AG04450 (cell line): ENCODE data around the gene CDK6. TPM values are rescaled to one million over a fixed set of nuclear protein-coding genes. Genes with fewer than 3 reads are reported as not detected.

Source experiments
- CTCF ChIA-PET: fragments of 300-600, 350-600 bp; formaldehyde crosslinking; extraction: SDS; loops from one replicate; lab custom pipeline; 2022; ENCODE audit warnings: antibody characterized with exemption, inconsistent platforms; lab: Charles Lee
- POLR2A ChIA-PET: fragments of 350-600 bp; formaldehyde crosslinking; extraction: SDS; loops from one replicate; lab custom pipeline; 2021; ENCODE audit warnings: antibody characterized with exemption, inconsistent platforms; lab: Yijun Ruan, JAX
- DNase-seq: peaks from one replicate; pipeline ENCODE4 v3.0.0-alpha.2; 2011; ENCODE audit warnings: low read depth, low spot score
- H3K27ac ChIP-seq: one replicate; pipeline ENCODE4 v1.5.1; 2012; ENCODE audit warnings: low read depth, low read length, control low read depth
- H3K27me3 ChIP-seq: one replicate; pipeline ENCODE4 v1.6.0; 2012; ENCODE audit warnings: low read length; ENCODE audit not compliant: control insufficient read depth, insufficient read depth
- H3K4me3 ChIP-seq: 2 replicates; pipeline ENCODE4 v1.5.1; 2011; ENCODE audit warnings: mild to moderate bottlenecking, low read depth, low read length, control low read depth
- H3K9me3 ChIP-seq: 2 replicates; pipeline ENCODE4 v1.5.1; 2012; ENCODE audit warnings: low read length; ENCODE audit not compliant: control insufficient read depth, insufficient read depth
- polyA plus RNA-seq: library from polyadenylated mRNA; depleted of rRNA; stranded (reverse); fragments of >200 nt; gene quantifications from 2 replicates; pipeline ENCODE4 v1.2.3, GENCODE V29; 2011
- TF ChIP-seq, protein P1 (sequence below): IDR thresholded peaks from 2 replicates; pipeline ENCODE4 v1.5.1; 2011; ENCODE audit warnings: low read depth, low read length, control low read depth, inconsistent platforms

CDK6 gene
- polyA plus RNA-seq, 1 experiment, result 40.6 TPM

DNA sequence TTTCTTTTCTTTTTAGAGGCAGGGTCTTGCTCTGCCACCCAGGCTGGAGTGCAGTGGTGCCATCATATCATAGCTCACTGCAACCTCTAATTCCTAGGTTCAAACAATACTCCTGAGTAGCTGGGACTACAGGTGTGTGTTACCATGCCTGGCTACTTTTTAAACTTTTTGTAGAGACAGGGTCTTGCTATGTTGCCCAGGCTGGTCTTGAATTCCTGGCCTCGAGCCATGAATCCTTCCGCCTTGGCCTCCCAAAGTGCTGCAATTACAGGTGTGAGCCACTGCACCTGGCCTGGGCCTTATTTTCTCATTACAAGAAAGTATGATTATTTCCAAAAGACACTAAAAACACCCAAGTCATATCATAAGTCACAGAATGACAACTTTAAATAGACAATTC lies 106.6 kb downstream of the CDK6 start:
- CTCF ChIA-PET, result no interaction called here
- H3K27ac ChIP-seq, result no peak overlapping the region
- H3K4me3 ChIP-seq, result no peak overlapping the region
- TF ChIP-seq, protein P1, sequence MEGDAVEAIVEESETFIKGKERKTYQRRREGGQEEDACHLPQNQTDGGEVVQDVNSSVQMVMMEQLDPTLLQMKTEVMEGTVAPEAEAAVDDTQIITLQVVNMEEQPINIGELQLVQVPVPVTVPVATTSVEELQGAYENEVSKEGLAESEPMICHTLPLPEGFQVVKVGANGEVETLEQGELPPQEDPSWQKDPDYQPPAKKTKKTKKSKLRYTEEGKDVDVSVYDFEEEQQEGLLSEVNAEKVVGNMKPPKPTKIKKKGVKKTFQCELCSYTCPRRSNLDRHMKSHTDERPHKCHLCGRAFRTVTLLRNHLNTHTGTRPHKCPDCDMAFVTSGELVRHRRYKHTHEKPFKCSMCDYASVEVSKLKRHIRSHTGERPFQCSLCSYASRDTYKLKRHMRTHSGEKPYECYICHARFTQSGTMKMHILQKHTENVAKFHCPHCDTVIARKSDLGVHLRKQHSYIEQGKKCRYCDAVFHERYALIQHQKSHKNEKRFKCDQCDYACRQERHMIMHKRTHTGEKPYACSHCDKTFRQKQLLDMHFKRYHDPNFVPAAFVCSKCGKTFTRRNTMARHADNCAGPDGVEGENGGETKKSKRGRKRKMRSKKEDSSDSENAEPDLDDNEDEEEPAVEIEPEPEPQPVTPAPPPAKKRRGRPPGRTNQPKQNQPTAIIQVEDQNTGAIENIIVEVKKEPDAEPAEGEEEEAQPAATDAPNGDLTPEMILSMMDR, result no peak
- no peaks in the 10 kb centered on the region for H3K27me3 ChIP-seq
- POLR2A ChIA-PET, result no interaction called here
- no peak for DNase-seq
- no peaks in the 10 kb centered on the region for H3K9me3 ChIP-seq

DNA sequence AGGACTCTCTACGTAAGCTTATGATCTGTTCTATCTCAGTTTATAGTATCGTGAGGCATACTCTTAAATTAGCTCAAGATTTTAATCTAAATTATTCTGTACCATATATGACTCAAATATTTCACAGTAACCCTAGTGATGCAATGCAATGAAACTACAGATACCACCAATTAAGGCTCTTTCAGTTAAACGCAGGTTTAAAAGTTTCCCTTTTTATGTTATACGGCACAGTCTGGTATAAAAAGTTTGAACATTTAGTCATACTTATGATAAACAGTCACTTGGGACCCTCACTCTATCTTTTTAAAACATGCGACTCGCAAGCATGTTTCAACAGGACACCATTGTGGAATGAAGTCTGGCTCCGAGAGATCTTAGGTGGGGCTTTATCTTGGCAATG lies 107.2 kb downstream of the CDK6 start:
- DNase-seq, result no peak
- Histone ChIP-seq H3K4me3 (no peak overlapping the region), H3K27me3 (no peaks in the 10 kb centered on the region), H3K27ac (no peak overlapping the region), H3K9me3 (no peaks in the 10 kb centered on the region)
- ChIA-PET POLR2A (no interaction called here), CTCF (no interaction called here)
- TF ChIP-seq, protein P1, result no peak

DNA sequence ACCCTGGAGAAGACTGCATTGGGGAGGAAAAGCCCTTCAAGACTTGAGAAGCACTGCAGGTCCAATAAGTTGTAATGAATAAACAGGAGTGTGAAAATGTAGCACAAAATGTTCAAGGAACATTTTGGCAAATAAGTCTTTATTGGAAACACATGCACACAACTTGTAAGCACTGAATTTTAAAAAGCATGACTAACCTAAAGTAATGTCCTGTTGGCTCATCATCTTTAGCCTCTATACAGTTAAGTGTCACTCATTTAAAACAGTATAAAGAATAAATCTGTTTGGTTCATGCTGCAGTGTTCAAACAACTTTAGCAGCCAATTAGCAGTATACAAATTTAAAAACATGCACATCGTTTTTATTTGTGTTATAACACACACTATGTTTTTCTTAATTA lies 108.6 kb downstream of the CDK6 start:
- POLR2A ChIA-PET, result no interaction called here
- Histone ChIP-seq H3K9me3 (no peaks in the 10 kb centered on the region), H3K4me3 (no peak overlapping the region), H3K27ac (no peak overlapping the region), H3K27me3 (no peaks in the 10 kb centered on the region)
- DNase-seq, result no peak
- CTCF ChIA-PET, result no interaction called here
- TF ChIP-seq, protein P1, result no peak

DNA sequence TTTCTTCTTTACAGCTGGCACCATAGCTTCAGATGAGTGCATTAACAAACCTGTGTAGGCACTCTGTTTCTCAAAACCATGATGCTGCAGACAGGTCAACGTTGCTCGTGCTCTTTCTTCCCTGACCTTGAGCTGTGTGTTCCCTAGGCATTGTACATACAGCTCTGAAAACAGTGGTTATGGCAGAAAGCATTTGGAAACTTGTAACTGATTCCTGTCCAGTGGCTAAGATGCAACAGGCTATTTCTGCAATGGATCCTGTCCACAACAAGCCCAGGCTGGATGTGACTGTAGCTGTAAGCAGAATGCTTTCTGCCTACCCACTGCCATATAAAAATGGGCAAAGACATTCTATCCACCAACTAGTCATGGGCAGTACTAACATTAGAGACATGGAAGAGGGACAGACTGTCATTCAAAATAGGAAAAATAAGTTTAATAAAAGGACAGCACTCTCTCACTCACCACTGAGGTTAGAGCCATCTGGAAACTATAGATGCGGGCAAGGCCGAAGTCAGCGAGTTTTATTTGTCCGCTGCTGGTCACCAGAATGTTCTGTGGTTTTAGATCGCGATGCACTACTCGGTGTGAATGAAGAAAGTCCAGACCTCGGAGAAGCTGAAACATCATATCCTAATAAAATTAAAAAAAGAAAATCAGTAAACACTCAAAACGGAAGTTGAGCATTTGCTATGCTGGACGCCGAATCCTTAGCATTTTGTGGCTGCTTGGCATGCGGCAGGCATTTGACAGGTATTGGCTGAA lies 111.0 kb downstream of the CDK6 start:
- DNase-seq, result no peak
- no peaks in the 10 kb centered on the region for H3K27me3 ChIP-seq
- H3K9me3 ChIP-seq, result no peaks in the 10 kb centered on the region
- ChIA-PET CTCF (interaction anchor here (0.6 kb wide), 1 partner anchor 480 kb away, joined by 4 read pairs; the partner anchor contains the start of genes ANKIB1 and KRIT1), POLR2A (no interaction called here)
- H3K27ac ChIP-seq, result no peak overlapping the region
- TF ChIP-seq, protein P1, result no peak
- no peak overlapping the region for H3K4me3 ChIP-seq

DNA sequence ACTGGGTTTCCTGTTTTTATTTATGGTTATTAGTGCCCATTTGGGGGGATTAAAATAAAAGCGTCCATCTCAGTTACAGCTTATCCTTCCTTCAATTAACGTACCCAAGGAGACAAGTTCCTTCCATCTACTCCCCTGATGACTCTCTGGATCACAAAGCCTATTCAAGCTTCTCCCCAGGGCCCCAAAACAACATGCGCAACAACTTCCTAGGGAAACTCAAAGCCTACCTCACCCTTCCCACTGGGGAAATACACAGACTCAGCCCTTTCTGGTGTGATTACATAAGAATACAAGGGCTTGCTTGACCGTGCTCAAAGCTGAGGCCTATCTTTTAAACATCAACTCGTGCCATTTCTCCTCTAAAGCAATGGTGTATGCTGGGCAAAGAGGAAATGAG lies 112.4 kb downstream of the CDK6 start:
- Histone ChIP-seq H3K27ac (no peak overlapping the region), H3K27me3 (no peaks in the 10 kb centered on the region), H3K9me3 (no peaks in the 10 kb centered on the region), H3K4me3 (no peak overlapping the region)
- POLR2A ChIA-PET, result no interaction called here
- no peak for DNase-seq
- CTCF ChIA-PET, result interaction anchor here (0.6 to 0.7 kb wide), 2 partner anchors 107 to 195 kb away, joined by 3 to 4 read pairs; partner anchors contain the start of gene RBM48
- TF ChIP-seq, protein P1, result no peak
